Neural cell (in vitro differentiated cells): ENCODE data around the gene JOSD2. TPM values are rescaled to one million over a fixed set of nuclear protein-coding genes. Genes with fewer than 3 reads are reported as not detected.

ENCODE experiments used
- H2AFZ ChIP-seq: fragments of 200-600, 300-800 bp; sonication (generic), shearing (Covaris generic); 2 replicates; pipeline ENCODE4 v1.6.0; 2014; ENCODE audit warnings: low read depth, mild to moderate bottlenecking, antibody characterized with exemption, low read length, moderate library complexity
- H3F3A ChIP-seq: fragments of 200-600 bp; shearing (Covaris generic); 2 replicates; pipeline ENCODE4 v1.6.1; 2016; ENCODE audit warnings: mild to moderate bottlenecking, moderate library complexity, mixed read lengths, antibody characterized with exemption, low read length; ENCODE audit not compliant: insufficient read depth, poor library complexity, severe bottlenecking
- H3K27ac ChIP-seq: fragments of 200-600, 300-800 bp; sonication (generic), shearing (Covaris generic); 2 replicates; pipeline ENCODE4 v1.5.1; 2014; ENCODE audit warnings: mild to moderate bottlenecking, low read length, moderate library complexity
- H3K27me3 ChIP-seq: fragments of 300-800, 200-600 bp; sonication (generic), shearing (Covaris generic); 2 replicates; pipeline ENCODE4 v1.6.0; 2014; ENCODE audit warnings: mild to moderate bottlenecking, low read depth, low read length, moderate library complexity; ENCODE audit not compliant: insufficient read depth
- H3K36me3 ChIP-seq: fragments of 300-800, 200-600 bp; sonication (generic), shearing (Covaris generic); 2 replicates; pipeline ENCODE4 v1.5.1; 2014; ENCODE audit warnings: mild to moderate bottlenecking, antibody characterized with exemption, low read length, moderate library complexity; ENCODE audit not compliant: insufficient read depth
- H3K4me2 ChIP-seq: fragments of 300-800, 200-600 bp; sonication (generic), shearing (Covaris generic); 2 replicates; pipeline ENCODE4 v1.6.0; 2014; ENCODE audit warnings: mild to moderate bottlenecking, low read length
- H3K4me3 ChIP-seq: fragments of 300-800, 200-600 bp; sonication (generic), shearing (Covaris generic); 2 replicates; pipeline ENCODE4 v1.5.1; 2014; ENCODE audit warnings: mild to moderate bottlenecking, low read length, moderate library complexity
- H3K79me2 ChIP-seq: fragments of 200-600 bp; shearing (Covaris generic); replicated peaks from 2 replicates; pipeline ENCODE4 v1.6.0; 2014; ENCODE audit warnings: mild to moderate bottlenecking, low read length, moderate library complexity; ENCODE audit not compliant: insufficient read depth
- H3K9ac ChIP-seq: fragments of 300-800, 200-600 bp; sonication (generic), shearing (Covaris generic); 2 replicates; pipeline ENCODE4 v1.6.1; 2016; ENCODE audit warnings: mild to moderate bottlenecking, low read length, mixed read lengths
- H3K9me2 ChIP-seq: fragments of 200-600 bp; shearing (Covaris generic); 2 replicates; pipeline ENCODE4 v1.6.1; 2016; ENCODE audit warnings: mild to moderate bottlenecking, low read length, mixed read lengths; ENCODE audit not compliant: insufficient read depth
- H3K9me3 ChIP-seq: fragments of 200-600, 300-800 bp; sonication (generic), shearing (Covaris generic); 2 replicates; pipeline ENCODE4 v1.6.1; 2016; ENCODE audit warnings: mild to moderate bottlenecking, mixed run types, low read length, moderate library complexity, mixed read lengths
- H4K20me1 ChIP-seq: fragments of 200-600 bp; shearing (Covaris generic); 2 replicates; pipeline ENCODE4 v1.6.1; 2016; ENCODE audit warnings: mild to moderate bottlenecking, mixed run types; ENCODE audit not compliant: insufficient read depth
- EP300 ChIP-seq: fragments of 450-650 bp; conservative IDR thresholded peaks from 2 replicates; pipeline ENCODE4 v1.6.1; 2014; ENCODE audit warnings: antibody characterized with exemption, mild to moderate bottlenecking, moderate library complexity; ENCODE audit not compliant: poor library complexity, severe bottlenecking
- EZH2 ChIP-seq: fragments of 200-600, 300-800 bp; shearing (Covaris generic), sonication (generic); IDR thresholded peaks from 2 replicates; pipeline ENCODE4 v1.6.1; 2014; ENCODE audit warnings: antibody characterized with exemption, low read length, borderline replicate concordance, mild to moderate bottlenecking; ENCODE audit not compliant: insufficient read depth, poor library complexity, severe bottlenecking
- MXI1 ChIP-seq: fragments of 450-650 bp; conservative IDR thresholded peaks from 2 replicates; pipeline ENCODE4 v1.6.1; 2014; ENCODE audit warnings: antibody characterized with exemption, mild to moderate bottlenecking; ENCODE audit not compliant: poor library complexity, severe bottlenecking
- POLR2AphosphoS5 ChIP-seq: IDR thresholded peaks from 2 replicates; pipeline ENCODE4 v1.6.1; 2012
- RAD21 ChIP-seq: fragments of 450-650 bp; conservative IDR thresholded peaks from 2 replicates; pipeline ENCODE4 v1.6.1; 2014; ENCODE audit warnings: antibody characterized with exemption, mild to moderate bottlenecking, moderate library complexity
- SMC3 ChIP-seq: fragments of 450-650 bp; conservative IDR thresholded peaks from 2 replicates; pipeline ENCODE4 v1.6.1; 2014; ENCODE audit warnings: antibody characterized with exemption, mild to moderate bottlenecking, moderate library complexity; ENCODE audit not compliant: poor library complexity
- TAF1 ChIP-seq: IDR thresholded peaks from 2 replicates; pipeline ENCODE4 v1.6.1; 2012; ENCODE audit warnings: low read depth
- polyA plus RNA-seq: library from polyadenylated mRNA; depleted of rRNA; stranded (reverse); fragments of >200 nt; gene quantifications from 2 replicates; pipeline ENCODE4 v1.2.3, GENCODE V29; 2014
- TF ChIP-seq, protein P1 (sequence below): IDR thresholded peaks from 2 replicates; pipeline ENCODE4 v1.6.1; 2012; ENCODE audit warnings: borderline replicate concordance
- TF ChIP-seq, protein P2 (sequence below): fragments of 450-650 bp; IDR thresholded peaks from 2 replicates; pipeline ENCODE4 v1.5.1; 2014; ENCODE audit warnings: antibody characterized with exemption, mild to moderate bottlenecking, moderate library complexity; ENCODE audit not compliant: poor library complexity, severe bottlenecking

JOSD2 gene
- polyA plus RNA-seq, 1 donor from 2014 or later = 10.7 TPM

DNA sequence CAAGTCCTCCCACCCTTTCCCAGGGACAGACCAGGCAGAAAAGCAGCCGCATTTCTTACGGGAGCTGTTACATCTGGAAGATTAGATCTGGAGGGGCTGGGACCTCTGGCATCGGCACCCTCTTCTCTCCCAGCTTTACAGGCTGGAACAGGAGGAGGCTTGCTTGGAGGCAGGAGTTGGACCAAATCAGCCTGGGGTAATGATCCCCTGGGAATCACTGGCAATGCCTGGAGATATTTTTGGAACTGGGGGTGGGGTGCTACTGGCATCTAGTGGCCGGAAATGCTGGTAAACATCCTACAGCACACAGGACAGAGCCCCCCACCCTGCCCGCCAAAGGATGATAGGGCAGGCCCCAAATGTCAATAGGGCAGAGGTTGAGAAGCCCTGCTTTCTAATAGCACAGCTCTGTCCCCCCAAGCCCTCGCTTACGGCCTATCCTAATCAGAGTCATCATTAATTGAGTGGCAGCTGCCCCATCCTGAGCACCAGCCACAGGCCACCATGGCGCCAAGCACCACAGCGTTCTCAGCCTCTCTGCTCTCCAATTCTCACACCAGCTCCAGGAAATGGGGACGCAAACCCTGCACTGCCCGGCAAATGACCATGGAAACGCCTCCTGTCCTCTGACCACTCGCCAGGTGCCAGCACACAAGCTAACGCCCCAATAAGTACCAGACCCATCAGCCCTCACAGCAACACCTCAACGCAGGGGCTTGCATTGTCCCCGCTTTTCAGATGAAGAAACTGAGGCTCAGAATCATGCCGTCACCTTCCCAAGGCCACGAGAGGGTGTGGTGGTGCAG, 36.6 kb upstream of the JOSD2 start:
- no peaks in the 10 kb centered on the region for H3K36me3 ChIP-seq

GRCh38 chr19:50546527-50547221, 35.7 kb upstream of the JOSD2 start:
- H3F3A ChIP-seq = no peaks in the 10 kb centered on the region
- H3K79me2 ChIP-seq = peaks cover 38% of the 10 kb centered on the region
- H3K9ac ChIP-seq = no peak overlapping the region
- TF ChIP-seq, protein P1, sequence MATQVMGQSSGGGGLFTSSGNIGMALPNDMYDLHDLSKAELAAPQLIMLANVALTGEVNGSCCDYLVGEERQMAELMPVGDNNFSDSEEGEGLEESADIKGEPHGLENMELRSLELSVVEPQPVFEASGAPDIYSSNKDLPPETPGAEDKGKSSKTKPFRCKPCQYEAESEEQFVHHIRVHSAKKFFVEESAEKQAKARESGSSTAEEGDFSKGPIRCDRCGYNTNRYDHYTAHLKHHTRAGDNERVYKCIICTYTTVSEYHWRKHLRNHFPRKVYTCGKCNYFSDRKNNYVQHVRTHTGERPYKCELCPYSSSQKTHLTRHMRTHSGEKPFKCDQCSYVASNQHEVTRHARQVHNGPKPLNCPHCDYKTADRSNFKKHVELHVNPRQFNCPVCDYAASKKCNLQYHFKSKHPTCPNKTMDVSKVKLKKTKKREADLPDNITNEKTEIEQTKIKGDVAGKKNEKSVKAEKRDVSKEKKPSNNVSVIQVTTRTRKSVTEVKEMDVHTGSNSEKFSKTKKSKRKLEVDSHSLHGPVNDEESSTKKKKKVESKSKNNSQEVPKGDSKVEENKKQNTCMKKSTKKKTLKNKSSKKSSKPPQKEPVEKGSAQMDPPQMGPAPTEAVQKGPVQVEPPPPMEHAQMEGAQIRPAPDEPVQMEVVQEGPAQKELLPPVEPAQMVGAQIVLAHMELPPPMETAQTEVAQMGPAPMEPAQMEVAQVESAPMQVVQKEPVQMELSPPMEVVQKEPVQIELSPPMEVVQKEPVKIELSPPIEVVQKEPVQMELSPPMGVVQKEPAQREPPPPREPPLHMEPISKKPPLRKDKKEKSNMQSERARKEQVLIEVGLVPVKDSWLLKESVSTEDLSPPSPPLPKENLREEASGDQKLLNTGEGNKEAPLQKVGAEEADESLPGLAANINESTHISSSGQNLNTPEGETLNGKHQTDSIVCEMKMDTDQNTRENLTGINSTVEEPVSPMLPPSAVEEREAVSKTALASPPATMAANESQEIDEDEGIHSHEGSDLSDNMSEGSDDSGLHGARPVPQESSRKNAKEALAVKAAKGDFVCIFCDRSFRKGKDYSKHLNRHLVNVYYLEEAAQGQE = no peak
- TF ChIP-seq SMC3 = no peak
- no peak for TF ChIP-seq EZH2
- no peak for TF ChIP-seq MXI1
- TF ChIP-seq, protein P2, sequence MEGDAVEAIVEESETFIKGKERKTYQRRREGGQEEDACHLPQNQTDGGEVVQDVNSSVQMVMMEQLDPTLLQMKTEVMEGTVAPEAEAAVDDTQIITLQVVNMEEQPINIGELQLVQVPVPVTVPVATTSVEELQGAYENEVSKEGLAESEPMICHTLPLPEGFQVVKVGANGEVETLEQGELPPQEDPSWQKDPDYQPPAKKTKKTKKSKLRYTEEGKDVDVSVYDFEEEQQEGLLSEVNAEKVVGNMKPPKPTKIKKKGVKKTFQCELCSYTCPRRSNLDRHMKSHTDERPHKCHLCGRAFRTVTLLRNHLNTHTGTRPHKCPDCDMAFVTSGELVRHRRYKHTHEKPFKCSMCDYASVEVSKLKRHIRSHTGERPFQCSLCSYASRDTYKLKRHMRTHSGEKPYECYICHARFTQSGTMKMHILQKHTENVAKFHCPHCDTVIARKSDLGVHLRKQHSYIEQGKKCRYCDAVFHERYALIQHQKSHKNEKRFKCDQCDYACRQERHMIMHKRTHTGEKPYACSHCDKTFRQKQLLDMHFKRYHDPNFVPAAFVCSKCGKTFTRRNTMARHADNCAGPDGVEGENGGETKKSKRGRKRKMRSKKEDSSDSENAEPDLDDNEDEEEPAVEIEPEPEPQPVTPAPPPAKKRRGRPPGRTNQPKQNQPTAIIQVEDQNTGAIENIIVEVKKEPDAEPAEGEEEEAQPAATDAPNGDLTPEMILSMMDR = no peak
- no peak for TF ChIP-seq EP300
- TF ChIP-seq POLR2AphosphoS5 = no peak
- TF ChIP-seq TAF1 = no peak
- no peak for TF ChIP-seq RAD21
- H2AFZ ChIP-seq = no peak overlapping the region
- no peak overlapping the region for H3K27ac ChIP-seq
- H3K4me3 ChIP-seq = no peak overlapping the region
- no peaks in the 10 kb centered on the region for H3K9me2 ChIP-seq
- no peaks in the 10 kb centered on the region for H3K36me3 ChIP-seq
- no peaks in the 10 kb centered on the region for H3K9me3 ChIP-seq
- H4K20me1 ChIP-seq = peaks cover 13% of the 10 kb centered on the region
- H3K4me2 ChIP-seq = no peak overlapping the region
- no peaks in the 10 kb centered on the region for H3K27me3 ChIP-seq

More for the DNA sequence above, 36.6 kb upstream of the JOSD2 start:
- Histone ChIP-seq H3K27me3 (no peaks in the 10 kb centered on the region), H3K9me3 (no peaks in the 10 kb centered on the region), H2AFZ (no peak overlapping the region), H3K4me2 (no peak overlapping the region), H4K20me1 (peaks cover 13% of the 10 kb centered on the region), H3K4me3 (no peak overlapping the region), H3K9me2 (no peaks in the 10 kb centered on the region), H3F3A (no peaks in the 10 kb centered on the region), H3K9ac (no peak overlapping the region), H3K79me2 (peaks cover 46% of the 10 kb centered on the region), H3K27ac (no peak overlapping the region)
- TF ChIP-seq MXI1 (no peak), SMC3 (no peak), EP300 (no peak), RAD21 (no peak)
- TF ChIP-seq, protein P2 = no peak
- TF ChIP-seq, protein P1 = no peak
